Measurements from ENCODE around the gene SPAG4. TPM values are rescaled to one million over a fixed set of nuclear protein-coding genes. Genes with fewer than 3 reads are reported as not detected.

The SPAG4 gene
- total RNA-seq, 1 experiment from 2014 or later = 14.1 TPM

GRCh38 chr20:35644806-35645205 is 29.2 kb downstream of the SPAG4 start:
- no peaks in the 10 kb centered on the region for H3K27me3 ChIP-seq (ENCODE audit: insufficient read depth, low read depth)
- no peaks in the 10 kb centered on the region for H3K36me3 ChIP-seq (ENCODE audit: low read depth)
- H3K9me2 ChIP-seq (ENCODE audit: insufficient read depth) = no peaks in the 10 kb centered on the region
- no peaks in the 10 kb centered on the region for H3K9me3 ChIP-seq (ENCODE audit: insufficient read depth, low read depth)
- no peak for DNase-seq
- ChIA-PET POLR2A (ENCODE audit: unreplicated experiment) (no interaction called here), CTCF (no interaction called here)
- no TSS peak for BruUV-seq (replicated peaks)
- intact Hi-C loops (cut with micrococcal nuclease; ENCODE audit: unreplicated experiment) = no loop called here
- H3K79me2 ChIP-seq (ENCODE audit: low read depth) = peaks cover 85% of the 10 kb centered on the region
- H3K4me1 ChIP-seq (replicated peaks; ENCODE audit: insufficient read depth) = no peaks in the 10 kb centered on the region
- TF ChIP-seq EZH2 (IDR thresholded peaks at IDR 0.05; ENCODE audit: low read depth) (no peak), CTCF (conservative IDR thresholded peaks at IDR 0.05) (no peak)
- no peak overlapping the region for H3K4me2 ChIP-seq
- H3F3A ChIP-seq (ENCODE audit: insufficient read depth, low read depth) = peaks cover 11% of the 10 kb centered on the region; the same call in 1 of the 2 replicates
- H2AFZ ChIP-seq = no peak overlapping the region
- peaks cover 34% of the 10 kb centered on the region for H4K20me1 ChIP-seq (ENCODE audit: insufficient read depth)
- H3K4me3 ChIP-seq = no peak overlapping the region
- no peak overlapping the region for H3K27ac ChIP-seq

DNA sequence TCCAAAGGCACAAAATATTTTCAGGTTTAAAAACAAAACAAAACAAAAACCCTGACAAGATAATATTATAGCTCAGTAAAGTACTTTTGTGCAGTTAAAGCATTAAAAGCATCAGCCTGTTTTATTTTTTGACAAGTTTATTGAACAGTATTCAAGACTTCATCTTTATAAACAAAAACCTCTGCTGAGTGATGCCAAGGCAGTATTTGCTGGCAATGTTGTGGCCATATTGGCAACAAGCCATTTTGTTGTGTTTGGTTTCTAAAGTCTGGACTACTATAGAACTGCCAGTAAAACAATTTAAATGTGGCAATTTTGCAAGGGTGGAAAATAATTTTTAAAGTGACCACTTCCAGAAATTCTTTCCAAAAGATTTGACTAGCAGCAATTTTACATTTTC is 33.2 kb downstream of the SPAG4 start:
- TF ChIP-seq CTCF (conservative IDR thresholded peaks at IDR 0.05) (no peak), EZH2 (IDR thresholded peaks at IDR 0.05; ENCODE audit: low read depth) (no peak)
- H4K20me1 ChIP-seq (ENCODE audit: insufficient read depth) = peaks cover 64% of the 10 kb centered on the region

GRCh38 chr20:35650632-35651031 is 35.0 kb downstream of the SPAG4 start:
- Histone ChIP-seq H3K4me3 (no peak overlapping the region), H3K9me2 (ENCODE audit: insufficient read depth) (no peaks in the 10 kb centered on the region), H3K79me2 (ENCODE audit: low read depth) (peaks cover 94% of the 10 kb centered on the region), H3K4me1 (replicated peaks; ENCODE audit: insufficient read depth) (no peaks in the 10 kb centered on the region), H3K9me3 (ENCODE audit: insufficient read depth, low read depth) (no peaks in the 10 kb centered on the region), H3K4me2 (no peak overlapping the region), H3F3A (ENCODE audit: insufficient read depth, low read depth) (peaks cover 21% of the 10 kb centered on the region), H2AFZ (no peak overlapping the region), H4K20me1 (ENCODE audit: insufficient read depth) (peaks cover 73% of the 10 kb centered on the region), H3K27me3 (ENCODE audit: insufficient read depth, low read depth) (no peaks in the 10 kb centered on the region), H3K27ac (0 out of 2 replicates have a peak overlapping the region, but pooled peaks have one; percentile 22), H3K36me3 (ENCODE audit: low read depth) (peaks cover 39% of the 10 kb centered on the region)
- intact Hi-C loops (cut with micrococcal nuclease; ENCODE audit: unreplicated experiment) = no loop called here
- no peak for DNase-seq
- ChIA-PET POLR2A (ENCODE audit: unreplicated experiment) (no interaction called here), CTCF (no interaction called here)
- TF ChIP-seq EZH2 (IDR thresholded peaks at IDR 0.05; ENCODE audit: low read depth) = no peak
- TF ChIP-seq CTCF (conservative IDR thresholded peaks at IDR 0.05) = no peak
- BruUV-seq (replicated peaks) = no TSS peak

More for the DNA sequence above, 33.2 kb downstream of the SPAG4 start:
- Histone ChIP-seq H3K9me3 (ENCODE audit: insufficient read depth, low read depth) (no peaks in the 10 kb centered on the region), H3K27ac (no peak overlapping the region), H3K9me2 (ENCODE audit: insufficient read depth) (no peaks in the 10 kb centered on the region), H3K4me2 (no peak overlapping the region), H2AFZ (no peak overlapping the region), H3K27me3 (ENCODE audit: insufficient read depth, low read depth) (no peaks in the 10 kb centered on the region), H3K79me2 (ENCODE audit: low read depth) (peaks cover 93% of the 10 kb centered on the region), H3K4me3 (no peak overlapping the region), H3K4me1 (replicated peaks; ENCODE audit: insufficient read depth) (no peaks in the 10 kb centered on the region), H3F3A (ENCODE audit: insufficient read depth, low read depth) (peaks cover 21% of the 10 kb centered on the region), H3K36me3 (ENCODE audit: low read depth) (peaks cover 28% of the 10 kb centered on the region)
- DNase-seq = no peak
- ChIA-PET CTCF (no interaction called here), POLR2A (ENCODE audit: unreplicated experiment) (no interaction called here)
- intact Hi-C loops (cut with micrococcal nuclease; ENCODE audit: unreplicated experiment) = no loop called here
- BruUV-seq (replicated peaks) = no TSS peak

Measured in PC-9 (cell line).